ENCODE measurements around the gene RAD54L. TPM values are rescaled to one million over a fixed set of nuclear protein-coding genes. Genes with fewer than 3 reads are reported as not detected.

RAD54L gene
- total and polyA plus RNA-seq, 4 experiments from 2014 or later = 0.46 to 1.1 (median 1.0) TPM; not detected in 1

DNA sequence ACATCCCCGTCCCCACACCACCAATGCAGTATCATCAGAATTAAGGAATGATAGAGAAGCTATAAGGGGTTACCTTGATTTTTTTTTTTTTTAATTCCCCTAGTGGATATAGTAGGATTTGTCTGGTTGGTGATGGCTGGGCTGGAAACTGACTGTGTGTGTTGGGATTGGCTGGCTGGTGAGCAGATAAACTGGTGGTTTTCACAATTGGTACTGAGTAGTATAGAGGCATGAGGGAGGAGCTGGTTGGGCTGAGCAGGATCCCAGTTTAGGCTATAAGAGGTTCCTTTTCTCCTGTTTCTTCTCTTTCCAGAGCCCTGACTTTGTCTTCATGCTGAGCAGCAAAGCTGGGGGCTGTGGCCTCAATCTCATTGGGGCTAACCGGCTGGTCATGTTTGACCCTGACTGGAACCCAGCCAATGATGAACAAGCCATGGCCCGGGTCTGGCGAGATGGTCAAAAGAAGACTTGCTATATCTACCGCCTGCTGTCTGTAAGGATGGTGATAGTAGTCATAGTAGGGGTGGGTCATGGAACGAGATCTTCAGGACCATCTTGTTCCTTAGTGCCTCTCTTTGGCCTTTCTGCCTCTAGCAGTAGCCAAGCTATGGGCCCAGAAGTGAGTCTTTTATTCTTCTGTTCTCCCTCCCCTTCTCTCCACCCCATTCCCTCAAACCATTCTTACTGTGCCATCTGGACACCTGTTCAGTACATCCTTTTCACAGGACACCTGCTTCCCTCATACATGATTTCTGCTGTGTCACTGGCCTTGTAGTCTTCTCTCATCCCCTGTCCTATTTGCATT is 26.9 kb downstream of the RAD54L start:
- DNase-seq = no peak
- no peaks in the 10 kb centered on the region for H3K27me3 ChIP-seq (ENCODE audit: insufficient read depth, low read length)
- POLR2A ChIA-PET (ENCODE audit: partially characterized antibody) = interaction anchor here (0.7 kb wide), 1 partner anchor 20 kb away, joined by 3 read pairs; no protein-coding TSS in a partner anchor
- Mint-ChIP-seq H3K4me3 (no peak overlapping the region), H3K27me3 (no peaks in the 10 kb centered on the region), H3K27ac (peak overlapping the region in 2 of 7 donors; percentile 35 to 40), H3K4me1 (peaks cover 0 to 1% (median 0%) of the 10 kb centered on the region in 4 donors), H3K36me3 (peaks cover 0 to 10% of the 10 kb centered on the region in 2 donors), H3K9me3 (no peaks in the 10 kb centered on the region)
- intact Hi-C loops (cut with micrococcal nuclease) = no loop called here
- peaks cover 6% of the 10 kb centered on the region for H3K36me3 ChIP-seq (ENCODE audit: insufficient read depth, low read length)
- no peak overlapping the region for H3K4me3 ChIP-seq (ENCODE audit: low read length in 2 of 2)
- no peaks in the 10 kb centered on the region for H3K4me1 ChIP-seq (ENCODE audit: insufficient read depth, low read length)
- H3K9me3 ChIP-seq (ENCODE audit: control insufficient read depth in 1 of 2, low read length in 2 of 2) = no peaks in the 10 kb centered on the region
- no peak overlapping the region for H3K27ac ChIP-seq (ENCODE audit: low read depth, low read length)
- CTCF ChIA-PET (ENCODE audit: partially characterized antibody) = interaction anchor here (1.6 kb wide), 1 partner anchor 51 kb away, joined by 4 read pairs; no protein-coding TSS in a partner anchor

DNA sequence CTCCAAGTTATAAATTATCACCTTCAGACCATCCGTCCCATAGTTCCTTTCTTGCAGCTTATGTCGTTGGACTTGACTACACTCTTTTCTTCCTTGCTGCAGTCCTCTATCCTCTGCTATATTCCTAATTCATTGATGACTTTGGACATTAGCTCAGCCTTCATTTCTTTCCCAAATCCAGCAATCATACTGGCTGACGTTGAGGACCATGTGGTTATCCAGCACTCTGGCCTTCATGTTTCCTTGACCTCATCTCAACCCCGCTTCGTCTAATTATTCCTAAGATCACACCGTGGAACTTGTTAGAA is 27.4 kb downstream of the RAD54L start:
- H3K36me3 Mint-ChIP-seq = peaks cover 0 to 16% of the 10 kb centered on the region in 2 donors
- H3K4me1 ChIP-seq (ENCODE audit: insufficient read depth, low read length) = no peaks in the 10 kb centered on the region
- peaks cover 6% of the 10 kb centered on the region for H3K36me3 ChIP-seq (ENCODE audit: insufficient read depth, low read length)
- peaks cover 0 to 1% (median 0%) of the 10 kb centered on the region in 4 donors for H3K4me1 Mint-ChIP-seq
- H3K27ac Mint-ChIP-seq = no peak overlapping the region
- no peak overlapping the region for H3K4me3 Mint-ChIP-seq
- H3K9me3 ChIP-seq (ENCODE audit: control insufficient read depth in 1 of 2, low read length in 2 of 2) = no peaks in the 10 kb centered on the region
- DNase-seq = no peak
- no peaks in the 10 kb centered on the region for H3K9me3 Mint-ChIP-seq
- ChIA-PET POLR2A (ENCODE audit: partially characterized antibody) (no interaction called here), CTCF (ENCODE audit: partially characterized antibody) (no interaction called here)
- no peak overlapping the region for H3K27ac ChIP-seq (ENCODE audit: low read depth, low read length)
- H3K4me3 ChIP-seq (ENCODE audit: low read length in 2 of 2) = no peak overlapping the region
- intact Hi-C loops (cut with micrococcal nuclease) = no loop called here
- no peaks in the 10 kb centered on the region for H3K27me3 Mint-ChIP-seq
- no peaks in the 10 kb centered on the region for H3K27me3 ChIP-seq (ENCODE audit: insufficient read depth, low read length)

DNA sequence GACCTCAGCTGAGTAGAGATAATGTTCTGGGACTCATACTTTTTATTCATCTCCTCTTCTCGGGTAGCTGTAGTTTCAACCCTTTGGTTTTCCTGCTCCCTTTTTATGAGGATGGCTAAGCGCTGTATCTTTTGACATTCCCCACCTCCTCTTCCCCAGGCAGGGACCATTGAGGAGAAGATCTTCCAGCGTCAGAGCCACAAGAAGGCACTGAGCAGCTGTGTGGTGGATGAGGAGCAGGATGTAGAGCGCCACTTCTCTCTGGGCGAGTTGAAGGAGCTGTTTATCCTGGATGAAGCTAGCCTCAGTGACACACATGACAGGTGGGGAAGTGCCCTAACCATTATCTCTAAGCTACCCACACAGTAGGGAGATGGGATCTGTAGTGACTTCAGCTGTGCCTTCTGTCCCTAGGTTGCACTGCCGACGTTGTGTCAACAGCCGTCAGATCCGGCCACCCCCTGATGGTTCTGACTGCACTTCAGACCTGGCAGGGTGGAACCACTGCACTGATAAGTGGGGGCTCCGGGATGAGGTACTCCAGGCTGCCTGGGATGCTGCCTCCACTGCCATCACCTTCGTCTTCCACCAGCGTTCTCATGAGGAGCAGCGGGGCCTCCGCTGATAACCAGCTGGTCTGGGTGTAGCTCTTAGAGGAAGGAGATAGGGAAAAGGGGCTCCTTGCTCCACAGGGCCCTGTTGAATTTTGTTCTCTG is 30.3 kb downstream of the RAD54L start:
- H3K27ac Mint-ChIP-seq = no peak overlapping the region

DNA sequence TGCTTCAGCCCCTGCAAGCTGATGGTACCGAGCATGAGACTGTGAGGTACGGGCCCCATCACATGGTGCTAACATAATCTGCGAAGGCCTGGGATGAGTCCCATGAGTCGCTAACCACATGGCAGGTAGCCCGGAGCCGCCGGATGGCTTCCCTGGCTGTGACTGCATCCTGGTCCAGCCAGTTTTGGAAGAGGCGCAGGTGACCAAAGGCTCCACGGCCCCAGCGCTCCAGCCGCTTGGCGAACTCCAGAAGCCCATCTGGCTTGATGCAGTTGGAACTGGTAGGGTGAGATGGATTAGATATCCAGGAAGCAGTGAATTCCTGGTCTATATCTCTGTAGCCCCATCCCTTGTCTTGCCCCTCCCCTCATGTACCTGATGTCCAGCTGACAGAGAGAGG is 31.2 kb downstream of the RAD54L start:
- CTCF ChIA-PET (ENCODE audit: partially characterized antibody) = no interaction called here
- H3K4me3 ChIP-seq (ENCODE audit: low read length in 2 of 2) = no peak overlapping the region
- H3K36me3 ChIP-seq (ENCODE audit: insufficient read depth, low read length) = peaks cover 12% of the 10 kb centered on the region
- Mint-ChIP-seq H3K4me3 (no peak overlapping the region), H3K9me3 (no peaks in the 10 kb centered on the region), H3K27ac (no peak overlapping the region), H3K27me3 (no peaks in the 10 kb centered on the region), H3K36me3 (peaks cover 18 to 35% of the 10 kb centered on the region in 2 donors), H3K4me1 (peaks cover 0 to 1% (median under 1%) of the 10 kb centered on the region in 4 donors)
- no peaks in the 10 kb centered on the region for H3K9me3 ChIP-seq (ENCODE audit: control insufficient read depth in 1 of 2, low read length in 2 of 2)
- H3K27me3 ChIP-seq (ENCODE audit: insufficient read depth, low read length) = no peaks in the 10 kb centered on the region
- DNase-seq = no peak
- no peaks in the 10 kb centered on the region for H3K4me1 ChIP-seq (ENCODE audit: insufficient read depth, low read length)
- H3K27ac ChIP-seq (ENCODE audit: low read depth, low read length) = no peak overlapping the region
- intact Hi-C loops (cut with micrococcal nuclease) = no loop called here
- POLR2A ChIA-PET (ENCODE audit: partially characterized antibody) = no interaction called here

More for the DNA sequence above, 30.3 kb downstream of the RAD54L start:
- no peak for DNase-seq
- Mint-ChIP-seq H3K4me3 (no peak overlapping the region), H3K4me1 (peaks cover 0 to 1% (median 0%) of the 10 kb centered on the region in 4 donors), H3K9me3 (no peaks in the 10 kb centered on the region), H3K27me3 (no peaks in the 10 kb centered on the region), H3K36me3 (peaks cover 11 to 30% of the 10 kb centered on the region in 2 donors)
- Histone ChIP-seq H3K4me1 (ENCODE audit: insufficient read depth, low read length) (no peaks in the 10 kb centered on the region), H3K27me3 (ENCODE audit: insufficient read depth, low read length) (no peaks in the 10 kb centered on the region), H3K36me3 (ENCODE audit: insufficient read depth, low read length) (peaks cover 12% of the 10 kb centered on the region), H3K27ac (ENCODE audit: low read depth, low read length) (no peak overlapping the region), H3K9me3 (ENCODE audit: control insufficient read depth in 1 of 2, low read length in 2 of 2) (no peaks in the 10 kb centered on the region), H3K4me3 (ENCODE audit: low read length in 2 of 2) (no peak overlapping the region)
- intact Hi-C loops (cut with micrococcal nuclease) = no loop called here
- ChIA-PET CTCF (ENCODE audit: partially characterized antibody) (interaction anchor here (1.1 to 1.3 kb wide), 2 partner anchors 12 to 34 kb away, joined by 3 read pairs; no protein-coding TSS in a partner anchor), POLR2A (ENCODE audit: partially characterized antibody) (interaction anchor here (1.6 kb wide), 1 partner anchor 26 kb away, joined by 5 read pairs; the partner anchor contains the start of genes LRRC41 and UQCRH)

- POLR2A ChIA-PET (ENCODE audit: partially characterized antibody) = no interaction called here
These were observed 32.5 kb downstream of the RAD54L start for GRCh38 chr1:46280092-46280491.

DNA sequence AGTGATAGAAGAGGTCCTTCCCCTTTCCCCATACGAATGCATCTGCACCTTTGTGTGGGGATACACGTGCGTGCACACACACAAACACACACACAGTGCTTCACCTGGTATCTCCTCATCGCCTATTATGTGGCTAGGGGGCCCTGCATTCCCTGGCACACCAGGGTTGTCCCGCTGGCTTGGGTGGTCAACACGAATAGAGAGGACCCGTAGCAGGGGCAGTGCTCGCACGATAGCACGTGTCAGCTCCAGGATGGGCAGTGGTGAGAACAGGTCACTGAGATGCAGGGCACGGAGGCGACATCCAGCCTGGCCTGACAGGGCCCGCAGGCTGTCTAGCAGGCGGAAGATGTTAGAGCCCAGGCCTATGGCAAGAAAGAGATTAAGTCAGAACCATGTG is 33.5 kb downstream of the RAD54L start:
- Histone ChIP-seq H3K36me3 (ENCODE audit: insufficient read depth, low read length) (peaks cover 12% of the 10 kb centered on the region), H3K9me3 (ENCODE audit: control insufficient read depth in 1 of 2, low read length in 2 of 2) (no peaks in the 10 kb centered on the region), H3K4me1 (ENCODE audit: insufficient read depth, low read length) (no peaks in the 10 kb centered on the region), H3K27me3 (ENCODE audit: insufficient read depth, low read length) (no peaks in the 10 kb centered on the region), H3K27ac (ENCODE audit: low read depth, low read length) (no peak overlapping the region), H3K4me3 (ENCODE audit: low read length in 2 of 2) (no peak overlapping the region)
- DNase-seq = no peak
- CTCF ChIA-PET (ENCODE audit: partially characterized antibody) = no interaction called here
- H3K9me3 Mint-ChIP-seq = no peaks in the 10 kb centered on the region
- peaks cover 21 to 51% of the 10 kb centered on the region in 2 donors for H3K36me3 Mint-ChIP-seq
- peak overlapping the region in 3 of 7 donors; percentile 15 to 37 (median 25) for H3K27ac Mint-ChIP-seq
- peaks cover 0 to 2% (median 1%) of the 10 kb centered on the region in 4 donors for H3K4me1 Mint-ChIP-seq
- POLR2A ChIA-PET (ENCODE audit: partially characterized antibody) = no interaction called here
- no peaks in the 10 kb centered on the region for H3K27me3 Mint-ChIP-seq
- intact Hi-C loops (cut with micrococcal nuclease) = no loop called here
- H3K4me3 Mint-ChIP-seq = no peak overlapping the region

More at GRCh38 chr1:46280092-46280491, 32.5 kb downstream of the RAD54L start:
- peaks cover 21 to 47% of the 10 kb centered on the region in 2 donors for H3K36me3 Mint-ChIP-seq
- no peak overlapping the region for H3K27ac Mint-ChIP-seq
- intact Hi-C loops (cut with micrococcal nuclease) = no loop called here
- Histone ChIP-seq H3K36me3 (ENCODE audit: insufficient read depth, low read length) (peaks cover 12% of the 10 kb centered on the region), H3K4me3 (ENCODE audit: low read length in 2 of 2) (no peak overlapping the region), H3K9me3 (ENCODE audit: control insufficient read depth in 1 of 2, low read length in 2 of 2) (no peaks in the 10 kb centered on the region), H3K27me3 (ENCODE audit: insufficient read depth, low read length) (no peaks in the 10 kb centered on the region), H3K27ac (ENCODE audit: low read depth, low read length) (no peak overlapping the region), H3K4me1 (ENCODE audit: insufficient read depth, low read length) (no peaks in the 10 kb centered on the region)
- H3K27me3 Mint-ChIP-seq = no peaks in the 10 kb centered on the region
- H3K4me3 Mint-ChIP-seq = no peak overlapping the region
- peaks cover 0 to 1% (median under 1%) of the 10 kb centered on the region in 4 donors for H3K4me1 Mint-ChIP-seq
- no peak for DNase-seq
- H3K9me3 Mint-ChIP-seq = no peaks in the 10 kb centered on the region
- CTCF ChIA-PET (ENCODE audit: partially characterized antibody) = no interaction called here

DNA sequence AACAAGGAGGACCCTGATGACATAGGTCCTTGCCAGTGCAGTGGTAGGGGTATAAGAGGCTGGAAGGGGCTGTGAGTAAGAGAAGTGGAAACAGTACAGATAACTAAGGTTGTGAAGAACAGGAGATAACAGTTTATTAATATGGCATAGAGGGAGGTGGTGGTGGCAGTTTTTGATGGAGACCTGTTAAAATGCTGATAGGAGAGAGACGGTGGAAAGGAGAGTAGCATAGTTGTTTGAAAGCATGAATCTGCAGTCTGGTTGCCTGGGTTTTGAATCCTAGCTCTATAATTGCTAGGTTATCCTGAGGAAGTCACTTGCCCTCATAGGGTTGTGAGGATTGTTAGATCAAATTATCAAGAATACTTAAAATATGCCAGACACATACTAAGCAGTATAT is 36.5 kb downstream of the RAD54L start:
- H3K9me3 ChIP-seq (ENCODE audit: control insufficient read depth in 1 of 2, low read length in 2 of 2) = no peaks in the 10 kb centered on the region
- no peaks in the 10 kb centered on the region for H3K4me1 ChIP-seq (ENCODE audit: insufficient read depth, low read length)
- H3K4me3 Mint-ChIP-seq = no peak overlapping the region
- H3K36me3 ChIP-seq (ENCODE audit: insufficient read depth, low read length) = peaks cover 11% of the 10 kb centered on the region
- H3K27me3 Mint-ChIP-seq = no peaks in the 10 kb centered on the region
- H3K4me1 Mint-ChIP-seq = peaks cover 4 to 14% (median 5%) of the 10 kb centered on the region in 4 donors
- H3K27me3 ChIP-seq (ENCODE audit: insufficient read depth, low read length) = no peaks in the 10 kb centered on the region
- no peak for DNase-seq
- POLR2A ChIA-PET (ENCODE audit: partially characterized antibody) = no interaction called here
- no peak overlapping the region for H3K4me3 ChIP-seq (ENCODE audit: low read length in 2 of 2)
- intact Hi-C loops (cut with micrococcal nuclease) = no loop called here
- peak overlapping the region in 1 of 7 donors; percentile 43 for H3K27ac Mint-ChIP-seq
- H3K27ac ChIP-seq (ENCODE audit: low read depth, low read length) = no peak overlapping the region
- CTCF ChIA-PET (ENCODE audit: partially characterized antibody) = interaction anchor here (2.7 kb wide), 1 partner anchor 64 kb away, joined by 13 read pairs; no protein-coding TSS in a partner anchor
- H3K9me3 Mint-ChIP-seq = no peaks in the 10 kb centered on the region
- peaks cover 29 to 51% of the 10 kb centered on the region in 2 donors for H3K36me3 Mint-ChIP-seq
